RWPE1 (cell line): ENCODE data around the gene CLEC14A.

ENCODE experiments used
- CTCF ChIA-PET: fragments of 350-600 bp; sonication (Branson Sonifier 250); formaldehyde crosslinking; extraction: SDS; loops from one replicate; lab custom pipeline; 2021; lab: Yijun Ruan, JAX
- POLR2A ChIA-PET: fragments of 400-600 bp; formaldehyde crosslinking; extraction: SDS; loops from one replicate; lab custom pipeline; 2020; ENCODE audit warnings: antibody characterized with exemption; ENCODE audit not compliant: low non-redundant PET; lab: Yijun Ruan, JAX
- DNase-seq: peaks from one replicate; pipeline ENCODE4 v3.0.0; 2012; ENCODE audit warnings: low spot score
- H3K27ac ChIP-seq: fragments of 450-650 bp; 2 replicates; pipeline ENCODE4 v1.5.1; 2017
- TF ChIP-seq, protein P1 (sequence below): fragments of 450-650 bp; conservative IDR thresholded peaks from 2 replicates; pipeline ENCODE4 v1.5.1; 2017; ENCODE audit warnings: low read depth, mild to moderate bottlenecking

CLEC14A gene

DNA sequence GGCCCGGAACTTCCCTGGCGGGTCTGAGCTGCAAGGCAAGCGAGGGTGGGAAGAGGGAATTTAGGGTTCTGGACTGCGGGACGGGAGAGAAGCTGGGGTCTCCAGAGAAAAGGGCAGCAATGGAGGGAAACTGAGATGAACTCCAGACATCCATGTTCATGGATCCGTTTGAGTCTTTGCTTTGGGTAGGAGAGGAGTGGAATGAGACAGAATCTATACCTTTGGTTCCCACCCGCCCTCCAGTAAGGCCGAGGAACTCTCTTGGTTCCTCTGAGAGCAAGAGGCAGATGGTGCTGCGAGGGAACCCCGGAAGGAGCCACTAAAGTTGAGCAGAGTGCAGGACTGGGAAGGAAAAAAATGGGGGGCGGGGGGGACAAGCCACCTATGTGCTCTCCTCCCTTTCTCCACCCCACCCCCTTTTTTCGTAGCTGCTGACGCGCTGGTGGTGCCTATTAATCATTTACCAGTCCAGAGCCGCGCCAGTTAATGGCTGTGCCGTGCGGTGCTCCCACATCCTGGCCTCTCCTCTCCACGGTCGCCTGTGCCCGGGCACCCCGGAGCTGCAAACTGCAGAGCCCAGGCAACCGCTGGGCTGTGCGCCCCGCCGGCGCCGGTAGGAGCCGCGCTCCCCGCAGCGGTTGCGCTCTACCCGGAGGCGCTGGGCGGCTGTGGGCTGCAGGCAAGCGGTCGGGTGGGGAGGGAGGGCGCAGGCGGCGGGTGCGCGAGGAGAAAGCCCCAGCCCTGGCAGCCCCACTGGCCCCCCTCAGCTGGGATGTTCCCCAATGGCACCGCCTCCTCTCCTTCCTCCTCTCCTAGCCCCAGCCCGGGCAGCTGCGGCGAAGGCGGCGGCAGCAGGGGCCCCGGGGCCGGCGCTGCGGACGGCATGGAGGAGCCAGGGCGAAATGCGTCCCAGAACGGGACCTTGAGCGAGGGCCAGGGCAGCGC, 47.0 kb downstream of the CLEC14A start:
- ChIA-PET POLR2A (no interaction called here), CTCF (no interaction called here)
- no peak overlapping the region for H3K27ac ChIP-seq
- TF ChIP-seq, protein P1, sequence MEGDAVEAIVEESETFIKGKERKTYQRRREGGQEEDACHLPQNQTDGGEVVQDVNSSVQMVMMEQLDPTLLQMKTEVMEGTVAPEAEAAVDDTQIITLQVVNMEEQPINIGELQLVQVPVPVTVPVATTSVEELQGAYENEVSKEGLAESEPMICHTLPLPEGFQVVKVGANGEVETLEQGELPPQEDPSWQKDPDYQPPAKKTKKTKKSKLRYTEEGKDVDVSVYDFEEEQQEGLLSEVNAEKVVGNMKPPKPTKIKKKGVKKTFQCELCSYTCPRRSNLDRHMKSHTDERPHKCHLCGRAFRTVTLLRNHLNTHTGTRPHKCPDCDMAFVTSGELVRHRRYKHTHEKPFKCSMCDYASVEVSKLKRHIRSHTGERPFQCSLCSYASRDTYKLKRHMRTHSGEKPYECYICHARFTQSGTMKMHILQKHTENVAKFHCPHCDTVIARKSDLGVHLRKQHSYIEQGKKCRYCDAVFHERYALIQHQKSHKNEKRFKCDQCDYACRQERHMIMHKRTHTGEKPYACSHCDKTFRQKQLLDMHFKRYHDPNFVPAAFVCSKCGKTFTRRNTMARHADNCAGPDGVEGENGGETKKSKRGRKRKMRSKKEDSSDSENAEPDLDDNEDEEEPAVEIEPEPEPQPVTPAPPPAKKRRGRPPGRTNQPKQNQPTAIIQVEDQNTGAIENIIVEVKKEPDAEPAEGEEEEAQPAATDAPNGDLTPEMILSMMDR, result no peak
- DNase-seq, result no peak

DNA sequence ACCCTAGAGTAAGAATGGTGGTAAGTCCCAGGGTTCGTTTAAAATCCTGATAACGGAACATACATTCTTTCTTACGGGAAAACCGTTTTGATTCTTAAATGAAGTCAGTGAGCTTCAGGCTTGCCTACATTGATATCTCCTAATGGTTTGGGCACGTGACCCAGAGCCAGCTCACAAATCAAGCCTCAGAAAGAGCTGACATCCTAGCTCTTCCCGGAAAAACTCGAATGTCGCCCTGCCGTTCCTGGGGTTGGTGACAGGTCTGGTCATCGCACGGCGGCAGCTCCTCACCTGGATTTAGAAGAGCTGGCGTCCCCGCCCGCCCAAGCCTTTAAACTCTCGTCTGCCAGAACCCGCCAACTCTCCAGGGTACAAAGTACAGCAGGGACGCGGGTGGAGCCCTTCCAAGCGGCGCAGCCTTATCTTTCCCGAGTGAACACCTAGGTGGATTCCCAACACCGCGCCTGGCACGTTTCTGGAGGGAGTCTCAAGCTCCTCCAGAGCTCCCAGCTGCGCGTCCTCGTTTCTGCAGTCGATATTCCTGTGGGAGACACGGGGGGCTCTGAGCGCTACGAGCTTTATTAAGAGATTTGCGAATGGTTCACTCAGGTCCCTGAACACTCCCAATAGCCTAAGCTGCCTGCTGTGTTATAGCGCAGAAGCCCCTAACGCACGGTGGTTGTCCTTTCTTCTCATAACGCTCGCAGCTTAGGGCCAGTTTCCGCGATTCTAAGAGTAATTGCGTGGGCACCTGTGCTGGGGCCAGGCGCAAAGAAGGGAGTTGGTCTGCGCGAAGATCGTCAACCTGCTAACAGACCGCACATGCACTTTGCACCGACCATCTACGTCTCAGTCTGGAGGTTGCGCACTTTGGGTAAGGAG, 47.9 kb downstream of the CLEC14A start, which contains the start of gene SSTR1:
SSTR1 (plus strand) TSS at position 169 of the 882 bp plus-strand sequence. CDS start 1,486 bp downstream, outside the sequence.
- CTCF ChIA-PET, result no interaction called here
- no peak within 1 kb of the TSS for H3K27ac ChIP-seq
- TF ChIP-seq, protein P1, result no peak
- no peak for DNase-seq
- POLR2A ChIA-PET, result no interaction called here

DNA sequence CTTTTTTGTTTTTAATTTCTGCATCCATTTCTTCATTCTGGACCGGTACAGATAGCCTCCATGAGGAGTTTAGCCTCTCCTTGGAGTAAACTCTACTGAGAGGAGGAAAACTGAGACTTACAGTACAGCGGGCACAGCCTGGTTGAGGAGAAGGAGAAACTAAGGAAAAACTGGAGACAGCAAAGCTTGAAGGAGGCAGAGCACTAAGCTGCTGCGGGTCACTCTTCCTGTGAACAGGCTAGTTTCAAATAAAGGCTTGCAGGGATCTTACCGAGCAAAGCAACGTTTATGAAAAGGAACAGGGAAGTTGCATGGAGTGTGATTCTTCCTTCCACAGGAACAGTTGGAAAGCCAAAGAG, 48.5 kb downstream of the CLEC14A start:
- H3K27ac ChIP-seq, result no peak overlapping the region
- no peak for DNase-seq
- ChIA-PET POLR2A (no interaction called here), CTCF (no interaction called here)
- TF ChIP-seq, protein P1, result no peak

DNA sequence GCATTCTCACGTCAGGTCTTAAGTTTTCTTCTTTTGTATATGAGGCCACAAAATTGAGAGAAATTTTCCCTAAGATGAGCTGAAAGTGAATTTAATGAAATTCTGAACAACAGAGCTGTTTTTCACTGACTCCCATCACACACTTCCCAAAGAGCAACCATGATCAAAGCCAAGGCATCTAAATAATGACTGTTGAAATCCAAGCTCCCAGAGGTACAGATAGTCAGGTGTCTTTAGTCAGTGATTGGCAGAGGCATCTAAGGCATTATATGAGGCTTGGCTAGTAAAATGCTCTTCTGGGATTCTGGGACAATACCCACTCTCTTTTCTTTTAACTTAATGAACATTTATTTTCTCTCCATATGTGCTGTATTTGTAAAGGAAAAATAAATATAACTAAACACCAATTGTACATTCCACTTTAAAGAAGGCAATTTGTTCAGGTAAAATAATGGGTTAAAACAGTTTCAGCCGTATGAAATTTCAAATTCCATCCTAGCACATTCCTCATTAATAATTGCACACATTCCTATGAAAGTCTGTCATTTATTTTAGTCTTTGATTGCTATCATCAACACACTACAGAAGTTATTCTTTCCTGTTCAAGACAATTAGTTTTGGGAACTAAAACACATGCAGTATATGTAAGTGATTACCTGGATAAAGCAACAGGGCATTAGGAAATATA, 49.1 kb downstream of the CLEC14A start:
- no peak overlapping the region for H3K27ac ChIP-seq
- TF ChIP-seq, protein P1, result no peak
- DNase-seq, result no peak
- ChIA-PET CTCF (interaction anchor here (1.0 kb wide), 1 partner anchor 23 kb away, joined by 4 read pairs; no protein-coding TSS in a partner anchor), POLR2A (no interaction called here)

DNA sequence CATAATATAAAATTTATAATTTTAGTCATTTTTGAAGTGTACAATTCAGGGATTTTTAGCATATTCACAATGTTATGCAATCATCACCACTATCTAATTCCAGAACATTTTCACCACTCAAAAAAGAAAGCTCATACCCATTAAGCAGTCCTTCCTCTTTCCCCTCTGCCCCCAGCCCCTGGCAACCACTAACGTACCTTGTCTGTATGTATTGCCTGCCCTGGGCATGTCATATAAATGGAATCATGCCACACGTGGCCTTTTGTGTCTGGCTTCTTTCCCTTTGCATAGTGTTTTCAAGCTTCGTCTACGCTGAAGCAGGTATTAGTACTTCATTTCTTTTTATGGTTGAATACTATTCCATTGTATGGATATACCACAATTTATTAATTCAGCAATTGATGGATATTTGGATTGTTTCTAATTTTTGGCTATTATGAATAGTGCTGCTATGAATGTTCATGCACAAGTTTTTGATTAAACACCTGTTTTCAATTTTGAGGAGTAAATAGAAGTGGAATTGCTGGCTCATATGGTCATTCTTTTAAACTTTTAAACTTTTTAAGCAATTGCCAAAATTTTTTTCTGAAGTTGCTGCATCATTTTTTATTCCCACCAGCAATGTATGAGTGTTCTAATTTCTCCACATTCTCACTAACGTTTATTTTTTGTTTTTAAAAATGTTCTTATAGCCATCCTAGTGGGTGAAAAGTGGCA, 49.8 kb downstream of the CLEC14A start:
- POLR2A ChIA-PET, result no interaction called here
- no peak for DNase-seq
- TF ChIP-seq, protein P1, result no peak
- H3K27ac ChIP-seq, result no peak overlapping the region
- CTCF ChIA-PET, result interaction anchor here (1.0 kb wide), 1 partner anchor 23 kb away, joined by 4 read pairs; no protein-coding TSS in a partner anchor
